ENCODE measurements around the gene ARL6IP1.

- TF ChIP-seq, protein P1, sequence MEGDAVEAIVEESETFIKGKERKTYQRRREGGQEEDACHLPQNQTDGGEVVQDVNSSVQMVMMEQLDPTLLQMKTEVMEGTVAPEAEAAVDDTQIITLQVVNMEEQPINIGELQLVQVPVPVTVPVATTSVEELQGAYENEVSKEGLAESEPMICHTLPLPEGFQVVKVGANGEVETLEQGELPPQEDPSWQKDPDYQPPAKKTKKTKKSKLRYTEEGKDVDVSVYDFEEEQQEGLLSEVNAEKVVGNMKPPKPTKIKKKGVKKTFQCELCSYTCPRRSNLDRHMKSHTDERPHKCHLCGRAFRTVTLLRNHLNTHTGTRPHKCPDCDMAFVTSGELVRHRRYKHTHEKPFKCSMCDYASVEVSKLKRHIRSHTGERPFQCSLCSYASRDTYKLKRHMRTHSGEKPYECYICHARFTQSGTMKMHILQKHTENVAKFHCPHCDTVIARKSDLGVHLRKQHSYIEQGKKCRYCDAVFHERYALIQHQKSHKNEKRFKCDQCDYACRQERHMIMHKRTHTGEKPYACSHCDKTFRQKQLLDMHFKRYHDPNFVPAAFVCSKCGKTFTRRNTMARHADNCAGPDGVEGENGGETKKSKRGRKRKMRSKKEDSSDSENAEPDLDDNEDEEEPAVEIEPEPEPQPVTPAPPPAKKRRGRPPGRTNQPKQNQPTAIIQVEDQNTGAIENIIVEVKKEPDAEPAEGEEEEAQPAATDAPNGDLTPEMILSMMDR (IDR thresholded peaks at IDR 0.05): no peak
- TF ChIP-seq ZFX (IDR thresholded peaks at IDR 0.05; ENCODE audit: borderline replicate concordance): no peak
These were observed 27.9 kb upstream of the ARL6IP1 start for GRCh38 chr16:18829251-18829650.

Measured in 22Rv1 (cell line).